HEK293 (cell line): ENCODE measurements around the gene RTKN.

Source experiments
- CTCF ChIA-PET: fragments of 350-600 bp; formaldehyde crosslinking; extraction: SDS; loops from one replicate; lab custom pipeline; 2021; ENCODE audit warnings: antibody characterized with exemption; lab: Yijun Ruan, JAX
- POLR2A ChIA-PET: fragments of 300-600 bp; formaldehyde crosslinking; extraction: SDS; loops from one replicate; lab custom pipeline; 2020; ENCODE audit warnings: antibody characterized with exemption, inconsistent platforms; lab: Yijun Ruan, JAX
- H3K27ac ChIP-seq: fragments of 200-500 bp; sonication (Bioruptor generic); 2 replicates; pipeline ENCODE4 v1.5.1; 2014; ENCODE audit warnings: low read depth, low read length, control low read depth, inconsistent platforms; ENCODE audit errors: extremely low read depth
- H3K36me3 ChIP-seq, 2 experiments: fragments of 200-500 bp in 1 of 2; sonication (Bioruptor generic) in 1 of 2; 1 replicate in 1 of 2; 2 replicates in 1 of 2; pipeline ENCODE4 v1.5.1; 2014 to 2017; ENCODE audit warnings: inconsistent platforms in 2 of 2, low read length in 2 of 2; ENCODE audit not compliant: control insufficient read depth in 2 of 2, insufficient read depth in 1 of 2
- H3K4me1 ChIP-seq: fragments of 200-500 bp; sonication (Bioruptor generic); 2 replicates; pipeline ENCODE4 v1.5.1; 2014; ENCODE audit warnings: mild to moderate bottlenecking, low read length, inconsistent platforms; ENCODE audit not compliant: control insufficient read depth, insufficient read depth
- H3K4me3 ChIP-seq: 2 replicates; pipeline ENCODE4 v1.5.1; 2011; ENCODE audit warnings: low read depth, mild to moderate bottlenecking, control low read depth, low read length, moderate library complexity
- H3K9me3 ChIP-seq: fragments of 200-500 bp; sonication (Bioruptor generic); 2 replicates; pipeline ENCODE4 v1.5.1; 2014; ENCODE audit warnings: low read depth, low read length, inconsistent platforms; ENCODE audit not compliant: control insufficient read depth, insufficient read depth
- GLI2 ChIP-seq: fragments of 450-650 bp; formaldehyde crosslinking; IDR thresholded peaks from 2 replicates; pipeline ENCODE4; 2017; ENCODE audit warnings: missing biosample characterization, missing genetic modification characterization, low read depth, borderline replicate concordance
- GLI4 ChIP-seq: fragments of 450-650 bp; formaldehyde crosslinking; IDR thresholded peaks from 2 replicates; pipeline ENCODE4 v1.5.1; 2016; ENCODE audit warnings: missing biosample characterization, missing genetic modification characterization
- IKZF3 ChIP-seq: fragments of 450-650 bp; IDR thresholded peaks from 2 replicates; pipeline ENCODE4 v1.5.0; 2018; ENCODE audit warnings: missing biosample characterization, mild to moderate bottlenecking, missing genetic modification characterization, moderate library complexity
- MYNN ChIP-seq: fragments of 450-650 bp; formaldehyde crosslinking; IDR thresholded peaks from 2 replicates; pipeline ENCODE4 v1.5.1; 2016; ENCODE audit warnings: missing biosample characterization, missing genetic modification characterization, borderline replicate concordance
- SETDB1 ChIP-seq: IDR thresholded peaks from one replicate; pipeline ENCODE4 v1.6.1; 2017; ENCODE audit warnings: mild to moderate bottlenecking, low read length, moderate library complexity, mixed read lengths; ENCODE audit not compliant: insufficient read length
- TRIM28 ChIP-seq: IDR thresholded peaks from 2 replicates; pipeline ENCODE4 v1.6.1; 2011; ENCODE audit warnings: low read length, control low read depth, borderline replicate concordance
- ZBTB1 ChIP-seq: fragments of 450-650 bp; formaldehyde crosslinking; IDR thresholded peaks from 2 replicates; pipeline ENCODE4 v1.5.1; 2016; ENCODE audit warnings: missing biosample characterization, missing genetic modification characterization
- ZBTB8A ChIP-seq: fragments of 450-650 bp; formaldehyde crosslinking; IDR thresholded peaks from 2 replicates; pipeline ENCODE4 v1.5.1; 2016; ENCODE audit warnings: missing biosample characterization, missing genetic modification characterization
- ZFP41 ChIP-seq: fragments of 450-650 bp; formaldehyde crosslinking; IDR thresholded peaks from 2 replicates; pipeline ENCODE4 v1.5.1; 2016; ENCODE audit warnings: missing biosample characterization, missing genetic modification characterization, borderline replicate concordance
- ZNF121 ChIP-seq: fragments of 450-650 bp; formaldehyde crosslinking; IDR thresholded peaks from 2 replicates; pipeline ENCODE4 v1.5.1; 2016; ENCODE audit warnings: missing biosample characterization, missing genetic modification characterization
- ZNF133 ChIP-seq: fragments of 450-650 bp; formaldehyde crosslinking; IDR thresholded peaks from 2 replicates; pipeline ENCODE4 v1.5.1; 2016; ENCODE audit warnings: missing biosample characterization, missing genetic modification characterization
- ZNF155 ChIP-seq: fragments of 450-650 bp; formaldehyde crosslinking; IDR thresholded peaks from 2 replicates; pipeline ENCODE4 v1.5.1; 2016; ENCODE audit warnings: missing biosample characterization, missing genetic modification characterization
- ZNF202 ChIP-seq: fragments of 450-650 bp; formaldehyde crosslinking; IDR thresholded peaks from 2 replicates; pipeline ENCODE4 v1.5.1; 2016; ENCODE audit warnings: missing biosample characterization, missing genetic modification characterization, borderline replicate concordance
- ZNF24 ChIP-seq: fragments of 450-650 bp; formaldehyde crosslinking; IDR thresholded peaks from 2 replicates; pipeline ENCODE4 v1.5.1; 2016; ENCODE audit warnings: missing biosample characterization, missing genetic modification characterization
- ZNF341 ChIP-seq: fragments of 450-650 bp; formaldehyde crosslinking; IDR thresholded peaks from 2 replicates; pipeline ENCODE4; 2016; ENCODE audit warnings: low read depth, missing biosample characterization, missing genetic modification characterization
- ZNF354C ChIP-seq: fragments of 450-650 bp; formaldehyde crosslinking; IDR thresholded peaks from 2 replicates; pipeline ENCODE4 v1.5.1; 2016; ENCODE audit warnings: missing biosample characterization, missing genetic modification characterization, low read depth, borderline replicate concordance
- ZNF362 ChIP-seq: fragments of 450-650 bp; formaldehyde crosslinking; IDR thresholded peaks from 2 replicates; pipeline ENCODE4 v1.5.1; 2016; ENCODE audit warnings: missing biosample characterization, missing genetic modification characterization
- ZNF404 ChIP-seq: fragments of 450-650 bp; formaldehyde crosslinking; IDR thresholded peaks from 2 replicates; pipeline ENCODE4 v1.5.1; 2017; ENCODE audit warnings: missing biosample characterization, missing genetic modification characterization
- ZNF521 ChIP-seq: fragments of 450-650 bp; formaldehyde crosslinking; IDR thresholded peaks from 2 replicates; pipeline ENCODE4 v1.5.1; 2017; ENCODE audit warnings: missing biosample characterization, mild to moderate bottlenecking, missing genetic modification characterization
- ZNF544 ChIP-seq: fragments of 450-650 bp; formaldehyde crosslinking; IDR thresholded peaks from 2 replicates; pipeline ENCODE4 v1.5.0; 2017; ENCODE audit warnings: missing biosample characterization, missing genetic modification characterization
- ZNF555 ChIP-seq: fragments of 450-650 bp; formaldehyde crosslinking; conservative IDR thresholded peaks from 2 replicates; pipeline ENCODE4 v1.5.1; 2017; ENCODE audit warnings: missing biosample characterization, mild to moderate bottlenecking, missing genetic modification characterization, inconsistent platforms
- ZNF623 ChIP-seq: fragments of 450-650 bp; formaldehyde crosslinking; IDR thresholded peaks from 2 replicates; pipeline ENCODE4 v1.5.1; 2016; ENCODE audit warnings: missing biosample characterization, missing genetic modification characterization
- ZNF701 ChIP-seq: fragments of 450-650 bp; formaldehyde crosslinking; IDR thresholded peaks from 2 replicates; pipeline ENCODE4 v1.5.1; 2016; ENCODE audit warnings: missing biosample characterization, missing genetic modification characterization
- ZNF707 ChIP-seq: fragments of 450-650 bp; formaldehyde crosslinking; IDR thresholded peaks from 2 replicates; pipeline ENCODE4 v1.5.1; 2016; ENCODE audit warnings: missing biosample characterization, missing genetic modification characterization
- ZNF830 ChIP-seq: fragments of 450-650 bp; IDR thresholded peaks from 2 replicates; pipeline ENCODE4 v1.5.0; 2018; ENCODE audit warnings: missing biosample characterization, missing genetic modification characterization, low read depth, mild to moderate bottlenecking, moderate library complexity
- TF ChIP-seq, protein P1 (sequence below): fragments of 450-650 bp; formaldehyde crosslinking; IDR thresholded peaks from 2 replicates; pipeline ENCODE4 v1.5.1; 2016; ENCODE audit warnings: missing biosample characterization, missing genetic modification characterization
- TF ChIP-seq, protein P2 (sequence below): fragments of 450-650 bp; formaldehyde crosslinking; IDR thresholded peaks from 2 replicates; pipeline ENCODE4 v1.5.1; 2017; ENCODE audit warnings: missing biosample characterization, missing genetic modification characterization

RTKN gene

DNA sequence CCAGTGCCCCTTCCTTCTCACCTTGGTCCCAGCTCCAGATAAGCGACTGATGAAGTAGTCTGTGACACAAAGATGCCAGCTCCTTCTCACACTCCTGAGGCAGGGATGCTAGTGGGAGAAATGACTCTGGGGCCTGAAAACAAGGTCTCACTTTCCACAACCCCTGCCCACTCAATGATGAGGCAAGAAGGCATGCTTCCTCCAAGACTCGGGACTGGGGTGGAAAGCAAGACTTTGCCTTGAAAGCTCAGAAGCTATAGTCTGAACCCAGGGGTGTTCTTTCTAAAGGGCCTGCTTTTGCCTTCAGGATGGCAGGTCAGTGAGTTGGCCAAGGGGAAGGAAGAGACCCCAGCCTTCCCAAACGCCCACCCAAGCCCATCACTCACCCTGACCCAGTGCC lies 39.7 kb upstream of the RTKN start:
- ChIA-PET POLR2A (interaction anchor here (0.8 to 4.0 kb wide), 8 partner anchors 9 to 745 kb away, joined by 3 to 37 read pairs (median 8); partner anchors contain the start of genes AUP1, HTRA2, INO80B and MOGS), CTCF (interaction anchor here (0.7 to 5.0 kb wide), 7 partner anchors 9 to 147 kb away, joined by 3 to 72 read pairs (median 5); partner anchors contain the start of gene MRPL53)
- H3K4me1 ChIP-seq, result no peaks in the 10 kb centered on the region
- no peak overlapping the region; the same call in 1 of the 2 replicates for H3K27ac ChIP-seq
- no peak for TF ChIP-seq MYNN
- no peak for TF ChIP-seq ZNF354C
- TF ChIP-seq ZNF341 (tag by site-specific recombination), result no peak
- no peak for TF ChIP-seq ZNF701 (tag by site-specific recombination)
- TF ChIP-seq ZNF133 (tag by site-specific recombination), result no peak
- TF ChIP-seq ZNF121, result no peak
- TF ChIP-seq, protein P1, sequence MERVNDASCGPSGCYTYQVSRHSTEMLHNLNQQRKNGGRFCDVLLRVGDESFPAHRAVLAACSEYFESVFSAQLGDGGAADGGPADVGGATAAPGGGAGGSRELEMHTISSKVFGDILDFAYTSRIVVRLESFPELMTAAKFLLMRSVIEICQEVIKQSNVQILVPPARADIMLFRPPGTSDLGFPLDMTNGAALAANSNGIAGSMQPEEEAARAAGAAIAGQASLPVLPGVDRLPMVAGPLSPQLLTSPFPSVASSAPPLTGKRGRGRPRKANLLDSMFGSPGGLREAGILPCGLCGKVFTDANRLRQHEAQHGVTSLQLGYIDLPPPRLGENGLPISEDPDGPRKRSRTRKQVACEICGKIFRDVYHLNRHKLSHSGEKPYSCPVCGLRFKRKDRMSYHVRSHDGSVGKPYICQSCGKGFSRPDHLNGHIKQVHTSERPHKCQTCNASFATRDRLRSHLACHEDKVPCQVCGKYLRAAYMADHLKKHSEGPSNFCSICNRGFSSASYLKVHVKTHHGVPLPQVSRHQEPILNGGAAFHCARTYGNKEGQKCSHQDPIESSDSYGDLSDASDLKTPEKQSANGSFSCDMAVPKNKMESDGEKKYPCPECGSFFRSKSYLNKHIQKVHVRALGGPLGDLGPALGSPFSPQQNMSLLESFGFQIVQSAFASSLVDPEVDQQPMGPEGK (tag by site-specific recombination), result no peak
- TF ChIP-seq, protein P2, sequence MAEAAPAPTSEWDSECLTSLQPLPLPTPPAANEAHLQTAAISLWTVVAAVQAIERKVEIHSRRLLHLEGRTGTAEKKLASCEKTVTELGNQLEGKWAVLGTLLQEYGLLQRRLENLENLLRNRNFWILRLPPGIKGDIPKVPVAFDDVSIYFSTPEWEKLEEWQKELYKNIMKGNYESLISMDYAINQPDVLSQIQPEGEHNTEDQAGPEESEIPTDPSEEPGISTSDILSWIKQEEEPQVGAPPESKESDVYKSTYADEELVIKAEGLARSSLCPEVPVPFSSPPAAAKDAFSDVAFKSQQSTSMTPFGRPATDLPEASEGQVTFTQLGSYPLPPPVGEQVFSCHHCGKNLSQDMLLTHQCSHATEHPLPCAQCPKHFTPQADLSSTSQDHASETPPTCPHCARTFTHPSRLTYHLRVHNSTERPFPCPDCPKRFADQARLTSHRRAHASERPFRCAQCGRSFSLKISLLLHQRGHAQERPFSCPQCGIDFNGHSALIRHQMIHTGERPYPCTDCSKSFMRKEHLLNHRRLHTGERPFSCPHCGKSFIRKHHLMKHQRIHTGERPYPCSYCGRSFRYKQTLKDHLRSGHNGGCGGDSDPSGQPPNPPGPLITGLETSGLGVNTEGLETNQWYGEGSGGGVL (tag by site-specific recombination), result no peak
- no peak for TF ChIP-seq ZBTB8A (tag by site-specific recombination)
- TF ChIP-seq ZNF544 (tag by site-specific recombination), result no peak
- TF ChIP-seq ZNF521 (tag by site-specific recombination), result no peak
- TF ChIP-seq ZNF623 (tag by site-specific recombination), result no peak
- TF ChIP-seq SETDB1, result no peak
- no peak for TF ChIP-seq ZNF202 (tag by site-specific recombination)
- no peak for TF ChIP-seq ZBTB1
- no peak for TF ChIP-seq ZNF707 (tag by site-specific recombination)
- TF ChIP-seq TRIM28, result no peak
- peak overlapping the region; percentile 92 for H3K4me3 ChIP-seq
- no peaks in the 10 kb centered on the region for H3K9me3 ChIP-seq
- H3K36me3 ChIP-seq, result peaks cover 45 to 54% of the 10 kb centered on the region in 2 experiments

GRCh38 chr2:74474899-74475298 lies 33.2 kb upstream of the RTKN start:
- no peak overlapping the region for H3K4me3 ChIP-seq
- H3K4me1 ChIP-seq, result 0 out of 2 replicates have a peak, but pooled peaks cover 2% of the 10 kb centered on the region
- H3K27ac ChIP-seq, result no peak overlapping the region
- ChIA-PET POLR2A (interaction anchor here (0.9 kb wide), 1 partner anchor 51 kb away, joined by 9 read pairs; the partner anchor contains the start of gene DQX1), CTCF (interaction anchor here (0.8 to 1.5 kb wide), 5 partner anchors 8 to 171 kb away, joined by 3 to 7 read pairs (median 3); no protein-coding TSS in a partner anchor)
- no peaks in the 10 kb centered on the region for H3K9me3 ChIP-seq
- H3K36me3 ChIP-seq, result peaks cover 44 to 49% of the 10 kb centered on the region in 2 experiments
- TF ChIP-seq ZFP41 (tag by site-specific recombination) (no peak), ZNF707 (tag by site-specific recombination) (no peak), ZNF830 (tag by site-specific recombination) (no peak), GLI4 (tag by site-specific recombination) (no peak), IKZF3 (tag by site-specific recombination) (no peak), ZNF202 (tag by site-specific recombination) (no peak), ZNF555 (no peak), ZNF404 (tag by site-specific recombination) (no peak), ZNF362 (tag by site-specific recombination) (no peak), GLI2 (tag by site-specific recombination) (no peak), ZNF24 (tag by site-specific recombination) (no peak), ZNF155 (tag by site-specific recombination) (no peak)
